NT2/D1 (cell line): Measurements from ENCODE around the gene PRRX2.

ENCODE experiments used
- DNase-seq: peaks from one replicate; pipeline ENCODE4 v3.0.0-alpha.2; 2011; ENCODE audit warnings: low read depth, low spot score
- H3K27me3 ChIP-seq: 2 replicates; pipeline ENCODE4 v1.6.0; 2011; ENCODE audit warnings: mild to moderate bottlenecking; ENCODE audit not compliant: insufficient read length, insufficient read depth
- H3K36me3 ChIP-seq: 2 replicates; pipeline ENCODE4 v1.6.1; 2011; ENCODE audit warnings: mild to moderate bottlenecking, low read length, mixed read lengths; ENCODE audit not compliant: insufficient read depth, insufficient read length
- H3K4me1 ChIP-seq: 2 replicates; pipeline ENCODE4 v1.5.1; 2011; ENCODE audit not compliant: insufficient read depth, insufficient read length
- H3K4me3 ChIP-seq: 2 replicates; pipeline ENCODE4 v1.5.1; 2011; ENCODE audit warnings: low read depth; ENCODE audit not compliant: insufficient read length
- H3K9ac ChIP-seq: 2 replicates; pipeline ENCODE4 v1.6.0; 2011; ENCODE audit warnings: low read depth; ENCODE audit not compliant: insufficient read length
- H3K9me3 ChIP-seq: 2 replicates; pipeline ENCODE4 v1.5.1; 2011; ENCODE audit warnings: mild to moderate bottlenecking, low read length; ENCODE audit not compliant: insufficient read depth
- SUZ12 ChIP-seq: IDR thresholded peaks from 2 replicates; pipeline ENCODE4 v1.6.1; 2011; ENCODE audit not compliant: insufficient read length, insufficient read depth; ENCODE audit errors: extremely low read depth
- YY1 ChIP-seq: IDR thresholded peaks from 2 replicates; pipeline ENCODE4 v1.6.1; 2011; ENCODE audit not compliant: insufficient read length, insufficient read depth
- ZNF274 ChIP-seq: IDR thresholded peaks from 2 replicates; pipeline ENCODE4 v1.6.1; 2011; ENCODE audit warnings: mild to moderate bottlenecking, low read depth, low read length

Gene PRRX2

GRCh38 chr9:129732100-129732499, 66.7 kb downstream of the PRRX2 start:
- Histone ChIP-seq H3K9ac (no peak overlapping the region), H3K9me3 (no peaks in the 10 kb centered on the region), H3K4me3 (no peak overlapping the region), H3K27me3 (no peaks in the 10 kb centered on the region), H3K4me1 (peaks cover 3% of the 10 kb centered on the region), H3K36me3 (no peaks in the 10 kb centered on the region)
- TF ChIP-seq YY1 (no peak), SUZ12 (no peak), ZNF274 (no peak)
- DNase-seq, result no peak

- Histone ChIP-seq H3K36me3 (no peaks in the 10 kb centered on the region), H3K9ac (no peak overlapping the region), H3K4me3 (no peak overlapping the region), H3K4me1 (peaks cover 6% of the 10 kb centered on the region), H3K27me3 (no peaks in the 10 kb centered on the region), H3K9me3 (no peaks in the 10 kb centered on the region)
- no peak for DNase-seq
- no peak for TF ChIP-seq SUZ12
- no peak for TF ChIP-seq YY1
- TF ChIP-seq ZNF274, result no peak
These were observed 67.6 kb downstream of the PRRX2 start for GRCh38 chr9:129732946-129733631.

GRCh38 chr9:129733632-129733953, 68.1 kb downstream of the PRRX2 start:
- no peak overlapping the region for H3K4me3 ChIP-seq
- no peaks in the 10 kb centered on the region for H3K9me3 ChIP-seq
- H3K36me3 ChIP-seq, result no peaks in the 10 kb centered on the region
- no peak for TF ChIP-seq YY1
- no peak for TF ChIP-seq ZNF274
- TF ChIP-seq SUZ12, result no peak
- no peaks in the 10 kb centered on the region for H3K27me3 ChIP-seq
- peaks cover 11% of the 10 kb centered on the region for H3K4me1 ChIP-seq
- no peak overlapping the region for H3K9ac ChIP-seq
- no peak for DNase-seq

- no peaks in the 10 kb centered on the region for H3K36me3 ChIP-seq
- H3K4me3 ChIP-seq, result no peak overlapping the region
- peaks cover 16% of the 10 kb centered on the region for H3K4me1 ChIP-seq
- H3K9ac ChIP-seq, result no peak overlapping the region
- TF ChIP-seq ZNF274 (no peak), SUZ12 (no peak), YY1 (no peak)
- no peaks in the 10 kb centered on the region for H3K27me3 ChIP-seq
- no peaks in the 10 kb centered on the region for H3K9me3 ChIP-seq
- DNase-seq, result no peak
These were observed 70.1 kb downstream of the PRRX2 start for GRCh38 chr9:129735546-129735945.

GRCh38 chr9:129736334-129736733, 70.9 kb downstream of the PRRX2 start:
- Histone ChIP-seq H3K36me3 (no peaks in the 10 kb centered on the region), H3K4me1 (peaks cover 18% of the 10 kb centered on the region), H3K4me3 (no peak overlapping the region), H3K27me3 (no peaks in the 10 kb centered on the region), H3K9me3 (no peaks in the 10 kb centered on the region), H3K9ac (no peak overlapping the region)
- no peak for DNase-seq
- no peak for TF ChIP-seq YY1
- TF ChIP-seq SUZ12, result no peak
- TF ChIP-seq ZNF274, result no peak

- H3K9ac ChIP-seq, result peak overlapping the region; percentile 80
- H3K27me3 ChIP-seq, result no peaks in the 10 kb centered on the region
- TF ChIP-seq ZNF274 (no peak), SUZ12 (no peak), YY1 (no peak)
- H3K9me3 ChIP-seq, result no peaks in the 10 kb centered on the region
- H3K4me3 ChIP-seq, result peak overlapping the region; percentile 39
- peak; percentile 66 for DNase-seq
- H3K4me1 ChIP-seq, result peaks cover 18% of the 10 kb centered on the region
- H3K36me3 ChIP-seq, result no peaks in the 10 kb centered on the region
These were observed 72.2 kb downstream of the PRRX2 start for GRCh38 chr9:129737479-129738274.

- no peak for TF ChIP-seq SUZ12
- no peak for TF ChIP-seq YY1
- TF ChIP-seq ZNF274, result no peak
- Histone ChIP-seq H3K4me3 (no peak overlapping the region), H3K9ac (no peak overlapping the region), H3K4me1 (peaks cover 21% of the 10 kb centered on the region), H3K27me3 (no peaks in the 10 kb centered on the region), H3K36me3 (no peaks in the 10 kb centered on the region), H3K9me3 (no peaks in the 10 kb centered on the region)
- no peak for DNase-seq
These were observed 74.0 kb downstream of the PRRX2 start for GRCh38 chr9:129739432-129739831.
